GM06990 (cell line): ENCODE measurements around the gene PRSS27.

ENCODE experiments used
- DNase-seq: peaks from one replicate; pipeline ENCODE4 v3.0.0-alpha.2; 2011; ENCODE audit not compliant: insufficient read length; ENCODE audit errors: extremely low read depth
- H3K27me3 ChIP-seq: replicated peaks from 2 replicates; pipeline ENCODE4 v1.6.0; 2011; ENCODE audit warnings: low read length; ENCODE audit not compliant: control insufficient read depth, insufficient read depth
- H3K36me3 ChIP-seq: 2 replicates; pipeline ENCODE4 v1.5.1; 2011; ENCODE audit warnings: low read length; ENCODE audit not compliant: control insufficient read depth, insufficient read depth
- H3K4me3 ChIP-seq: replicated peaks from 2 replicates; pipeline ENCODE4 v1.5.1; 2011; ENCODE audit warnings: low read depth, mild to moderate bottlenecking, control low read depth, low read length
- CTCF ChIP-seq: IDR thresholded peaks from 2 replicates; pipeline ENCODE4 v1.5.1; 2011; ENCODE audit warnings: low read length, control low read depth, mild to moderate bottlenecking, inconsistent platforms; ENCODE audit not compliant: insufficient read depth, poor library complexity, severe bottlenecking

Gene PRSS27

DNA sequence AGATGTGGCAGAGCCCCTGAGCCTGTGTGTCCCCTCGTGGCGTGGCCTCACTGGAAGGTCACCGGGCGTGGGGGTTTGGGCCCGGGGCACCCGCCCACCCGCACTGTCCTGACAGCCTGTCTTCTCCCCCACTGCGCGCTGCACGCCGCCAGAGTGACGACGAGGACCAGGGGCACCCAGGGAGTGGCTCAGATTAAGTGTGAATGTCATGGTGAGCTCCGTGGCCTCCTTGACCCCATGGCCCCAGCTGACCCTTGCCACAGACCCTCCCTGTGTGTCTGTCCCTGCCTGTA lies 15.1 kb downstream of the PRSS27 start:
- Histone ChIP-seq H3K4me3 (no peak overlapping the region), H3K36me3 (peaks cover 39% of the 10 kb centered on the region), H3K27me3 (no peaks in the 10 kb centered on the region)
- TF ChIP-seq CTCF: no peak
- DNase-seq: no peak

GRCh38 chr16:2704166-2704982 lies 15.7 kb downstream of the PRSS27 start:
- DNase-seq: no peak
- TF ChIP-seq CTCF: no peak
- H3K27me3 ChIP-seq: no peaks in the 10 kb centered on the region
- H3K36me3 ChIP-seq: peaks cover 45% of the 10 kb centered on the region
- H3K4me3 ChIP-seq: no peak overlapping the region

DNA sequence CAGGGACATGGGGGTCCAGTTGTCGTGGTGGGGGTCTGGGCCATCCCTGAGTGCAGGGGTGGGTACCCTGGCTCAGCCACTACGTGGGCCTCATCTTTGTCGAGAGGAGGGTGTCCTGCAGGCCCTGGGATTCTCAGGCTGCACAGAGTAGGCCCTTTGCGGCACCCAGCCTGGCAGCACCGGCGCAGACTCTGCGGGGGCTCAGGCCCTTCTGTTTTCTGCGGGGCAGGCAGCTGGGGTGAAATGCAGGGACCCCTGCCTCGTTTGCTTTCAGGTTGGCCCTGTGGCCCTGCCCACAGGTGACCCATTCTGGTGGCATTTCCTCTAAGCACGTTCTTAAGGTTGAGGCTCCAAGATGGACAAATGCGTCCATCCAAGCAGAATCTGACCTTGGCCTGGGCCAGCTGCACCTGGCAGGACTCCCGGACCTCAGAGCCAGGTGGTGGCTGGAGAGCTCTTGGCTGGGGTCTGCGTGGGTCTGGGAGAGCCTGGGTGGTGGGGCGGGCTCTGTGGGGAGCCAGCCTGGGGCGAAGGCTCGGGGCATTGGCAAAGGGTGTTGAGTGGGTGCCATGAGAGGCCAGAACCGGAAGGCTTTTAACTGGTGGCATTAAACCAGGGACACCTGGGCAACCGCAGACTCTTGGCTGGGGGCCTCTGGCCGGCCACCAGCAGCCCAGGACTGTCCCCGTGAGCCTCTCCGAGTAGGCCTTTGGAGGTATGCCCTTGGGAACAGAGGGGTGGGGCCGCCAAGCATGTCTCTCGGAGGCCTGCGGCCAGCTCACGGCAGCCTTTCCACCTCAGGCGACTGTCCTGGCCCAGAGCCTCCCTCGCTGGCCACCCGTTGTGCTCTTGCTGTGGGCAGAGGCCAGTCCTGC lies 16.9 kb downstream of the PRSS27 start:
- Histone ChIP-seq H3K36me3 (peaks cover 51% of the 10 kb centered on the region), H3K27me3 (no peaks in the 10 kb centered on the region), H3K4me3 (no peak overlapping the region)
- TF ChIP-seq CTCF: no peak
- DNase-seq: no peak

DNA sequence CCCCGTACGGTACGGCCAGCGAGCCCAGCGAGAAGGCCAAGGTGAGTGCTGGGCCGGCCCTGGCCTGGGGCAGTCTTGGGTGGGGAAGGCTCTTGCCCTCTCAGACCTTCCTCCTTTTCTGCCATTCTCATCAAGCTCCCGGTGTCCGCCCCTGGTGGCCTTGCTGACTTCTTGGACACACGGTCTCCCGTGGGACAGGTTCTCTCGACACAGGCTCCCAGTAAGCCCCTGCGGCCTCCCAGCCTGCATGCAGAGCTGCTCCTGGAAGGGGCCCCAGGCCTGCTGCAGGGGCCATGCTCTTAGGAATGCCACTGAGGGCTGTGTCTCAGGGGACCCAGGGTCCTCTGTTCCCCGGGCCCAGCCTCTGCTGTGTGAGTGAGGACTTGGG lies 17.6 kb downstream of the PRSS27 start:
- no peak for TF ChIP-seq CTCF
- Histone ChIP-seq H3K36me3 (peaks cover 54% of the 10 kb centered on the region), H3K4me3 (no peak overlapping the region), H3K27me3 (no peaks in the 10 kb centered on the region)
- DNase-seq: no peak

DNA sequence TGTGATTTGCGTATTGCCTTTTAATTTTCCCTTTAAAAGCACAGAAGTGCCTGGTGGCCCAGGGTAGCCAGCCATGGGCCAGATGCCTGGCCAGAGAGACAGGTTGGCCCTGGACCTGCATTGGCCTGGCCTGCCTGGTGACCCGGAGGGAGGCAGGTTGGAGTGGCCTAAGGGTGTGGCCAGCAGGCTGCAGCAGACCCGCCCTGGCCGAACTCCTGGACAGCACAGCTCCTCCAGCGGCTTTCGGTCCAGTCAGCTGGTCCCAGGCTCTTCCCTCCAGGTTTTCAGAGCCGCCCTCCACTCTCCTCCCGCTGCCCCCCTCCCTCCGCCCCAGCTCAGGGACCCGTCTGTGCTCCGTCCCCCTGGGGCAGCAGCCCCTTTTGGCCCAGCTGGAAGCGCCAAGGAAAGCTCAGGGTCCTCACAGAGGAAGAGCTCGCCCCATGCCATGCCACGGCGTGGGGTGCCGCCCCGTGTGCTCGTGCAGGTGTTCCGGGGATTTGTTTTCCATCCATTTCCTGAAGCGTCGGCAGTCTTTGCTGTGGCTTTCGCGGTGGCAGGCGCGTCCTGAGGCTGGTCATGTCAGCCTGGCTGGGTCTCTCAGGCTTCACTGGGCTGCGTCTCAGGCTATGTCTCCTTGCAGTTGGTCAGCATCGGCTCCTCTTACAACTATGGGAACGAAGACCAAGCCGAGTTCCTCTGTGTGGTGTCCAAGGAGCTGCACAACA lies 18.1 kb downstream of the PRSS27 start:
- no peaks in the 10 kb centered on the region for H3K27me3 ChIP-seq
- no peak overlapping the region for H3K4me3 ChIP-seq
- H3K36me3 ChIP-seq: peaks cover 58% of the 10 kb centered on the region
- no peak for TF ChIP-seq CTCF
- no peak for DNase-seq
